ENCODE data around the gene LRP5. TPM values are rescaled to one million over a fixed set of nuclear protein-coding genes. Genes with fewer than 3 reads are reported as not detected.

The LRP5 gene
- polyA plus RNA-seq, 3 donors, result 32.2 to 40.2 (median 33.6) TPM

- DNase-seq (ENCODE audit: low read depth in 3 of 3, low spot score in 2 of 3), result no peak
Observed at GRCh38 chr11:68365943-68366435, 53.6 kb downstream of the LRP5 start.

- no peak for DNase-seq (ENCODE audit: low read depth in 3 of 3, low spot score in 2 of 3)
Observed at GRCh38 chr11:68367252-68367651, 54.9 kb downstream of the LRP5 start.

- DNase-seq (ENCODE audit: low read depth in 3 of 3, low spot score in 2 of 3), result no peak
Observed at GRCh38 chr11:68369756-68370155, 57.4 kb downstream of the LRP5 start.

- no peak for DNase-seq (ENCODE audit: low read depth in 3 of 3, low spot score in 2 of 3)
Observed at GRCh38 chr11:68370211-68371111, 58.1 kb downstream of the LRP5 start.

- no peak for DNase-seq (ENCODE audit: low read depth in 3 of 3, low spot score in 2 of 3)
Observed at GRCh38 chr11:68371171-68372041, 59.0 kb downstream of the LRP5 start.

GRCh38 chr11:68372114-68372513, 59.7 kb downstream of the LRP5 start:
- DNase-seq (ENCODE audit: low read depth in 3 of 3, low spot score in 2 of 3), result no peak

- DNase-seq (ENCODE audit: low read depth in 3 of 3, low spot score in 2 of 3), result no peak
Observed at GRCh38 chr11:68372625-68373024, 60.2 kb downstream of the LRP5 start.

- no peak for DNase-seq (ENCODE audit: low read depth in 3 of 3, low spot score in 2 of 3)
Observed at GRCh38 chr11:68373189-68373814, 60.9 kb downstream of the LRP5 start.

GRCh38 chr11:68373815-68374501, 61.6 kb downstream of the LRP5 start:
- DNase-seq (ENCODE audit: low read depth in 3 of 3, low spot score in 2 of 3), result no peak

GRCh38 chr11:68374531-68374930, 62.1 kb downstream of the LRP5 start:
- no peak for DNase-seq (ENCODE audit: low read depth in 3 of 3, low spot score in 2 of 3)

GRCh38 chr11:68375337-68375736, 62.9 kb downstream of the LRP5 start:
- no peak for DNase-seq (ENCODE audit: low read depth in 3 of 3, low spot score in 2 of 3)

- DNase-seq (ENCODE audit: low read depth in 3 of 3, low spot score in 2 of 3), result no peak
Observed at GRCh38 chr11:68375766-68376165, 63.4 kb downstream of the LRP5 start.

- no peak for DNase-seq (ENCODE audit: low read depth in 3 of 3, low spot score in 2 of 3)
Observed at GRCh38 chr11:68377389-68377795, 65.0 kb downstream of the LRP5 start.

- DNase-seq (ENCODE audit: low read depth in 3 of 3, low spot score in 2 of 3), result no peak
Observed at GRCh38 chr11:68379206-68379605, 66.8 kb downstream of the LRP5 start.

GRCh38 chr11:68380786-68381622, 68.6 kb downstream of the LRP5 start:
- DNase-seq (ENCODE audit: low read depth in 3 of 3, low spot score in 2 of 3), result no peak

GRCh38 chr11:68381716-68382115, 69.3 kb downstream of the LRP5 start:
- no peak for DNase-seq (ENCODE audit: low read depth in 3 of 3, low spot score in 2 of 3)

- DNase-seq (ENCODE audit: low read depth in 3 of 3, low spot score in 2 of 3), result no peak
Observed at GRCh38 chr11:68382358-68382998, 70.1 kb downstream of the LRP5 start.

GRCh38 chr11:68383976-68384501, 71.6 kb downstream of the LRP5 start:
- DNase-seq (ENCODE audit: low read depth in 3 of 3, low spot score in 2 of 3), result no peak
